Measurements from ENCODE around the gene PCSK4.

The PCSK4 gene

DNA sequence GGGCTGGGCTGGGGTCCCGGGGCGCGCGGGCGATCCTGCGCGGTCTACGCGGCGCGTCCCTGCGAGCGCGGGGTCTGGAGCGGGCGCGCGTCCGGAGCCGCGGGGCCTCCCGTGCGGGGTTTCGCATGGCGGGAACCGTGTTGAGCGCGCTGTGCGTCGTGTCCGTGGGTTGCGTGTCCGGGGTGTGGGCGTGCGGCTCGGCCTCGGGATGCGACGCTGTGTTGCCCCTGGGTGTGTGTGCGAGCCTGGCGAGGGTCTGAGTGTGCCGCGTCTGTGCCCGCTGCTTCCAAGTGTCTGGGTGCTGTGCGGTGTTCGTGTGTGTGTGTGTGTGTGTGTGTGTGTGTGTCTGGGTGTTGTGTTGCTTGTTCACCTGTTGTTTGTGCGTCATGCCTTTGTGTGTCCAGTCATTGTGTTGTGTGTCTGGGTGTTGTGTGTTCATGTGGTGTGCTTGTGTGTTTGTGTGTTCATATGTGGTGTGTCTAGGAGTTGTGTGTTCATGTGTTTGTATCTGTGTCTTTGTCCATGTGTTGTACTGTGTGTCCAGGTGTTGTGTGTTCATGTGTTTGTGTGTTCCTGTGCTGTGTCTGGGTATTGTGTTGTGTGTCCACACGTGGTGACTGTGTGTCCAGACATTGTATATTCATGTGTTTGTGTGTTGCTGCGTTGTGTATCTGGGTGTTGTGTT lies 34.3 kb upstream of the PCSK4 start:
- H3K4me1 ChIP-seq (ENCODE audit: control insufficient read depth, insufficient read depth, low read depth, low read length) = peaks cover 14% of the 10 kb centered on the region
- no peaks in the 10 kb centered on the region for H3K9me3 ChIP-seq (ENCODE audit: control insufficient read depth, low read length)
- WGBS = 29% methylated on average over 49 of the region's 49 CpGs
- peak overlapping the region in 1 of 2 experiments; percentile 4 for H3K4me3 ChIP-seq (ENCODE audit: insufficient read depth in 1 of 2, low read depth in 1 of 2, low read length in 2 of 2)
- H3K27ac ChIP-seq (ENCODE audit: low read length, poor library complexity, severe bottlenecking) = no peak overlapping the region
- no peak overlapping the region for H3K18ac ChIP-seq (ENCODE audit: low read depth in 1 of 2, low read length in 2 of 2)
- H2BK15ac ChIP-seq (ENCODE audit: low read depth, poor library complexity, severe bottlenecking) = peak overlapping the region; percentile 20
- H4K91ac ChIP-seq (ENCODE audit: low read length) = no peak overlapping the region
- no peak overlapping the region for H3K4ac ChIP-seq (ENCODE audit: low read depth in 1 of 2, low read length in 2 of 2)
- no peak for DNase-seq
- no peak overlapping the region for H3K4me2 ChIP-seq (ENCODE audit: low read length, poor library complexity, severe bottlenecking)
- no peak overlapping the region for H2BK12ac ChIP-seq (ENCODE audit: low read length in 2 of 2)
- no peak overlapping the region for H2BK120ac ChIP-seq (ENCODE audit: low read depth, low read length)
- H2AK5ac ChIP-seq (ENCODE audit: low read length, severe bottlenecking) = no peak overlapping the region
- no peaks in the 10 kb centered on the region for H3K79me1 ChIP-seq (replicated peaks; ENCODE audit: low read length, poor library complexity, severe bottlenecking)
- no peak overlapping the region for H2BK5ac ChIP-seq (ENCODE audit: low read depth, low read length, poor library complexity, severe bottlenecking)
- no peak overlapping the region for H4K8ac ChIP-seq (ENCODE audit: low read length)
- no peak overlapping the region for H2AFZ ChIP-seq (ENCODE audit: low read depth, low read length)
- H3K9ac ChIP-seq (ENCODE audit: low read length) = no peak overlapping the region
- peaks cover 0 to 6% of the 10 kb centered on the region in 2 experiments for H3K36me3 ChIP-seq (ENCODE audit: control insufficient read depth in 1 of 2, insufficient read depth in 2 of 2, low read depth in 1 of 2, low read length in 2 of 2)
- H3K14ac ChIP-seq (ENCODE audit: low read length in 2 of 2) = no peak overlapping the region
- H3K23ac ChIP-seq (ENCODE audit: low read length in 2 of 2) = peak overlapping the region in 1 of 2 experiments; percentile 34
- peaks cover 34 to 60% of the 10 kb centered on the region in 2 experiments for H3K27me3 ChIP-seq (ENCODE audit: control insufficient read depth in 1 of 2, insufficient read depth in 1 of 2, low read length in 2 of 2)

DNA sequence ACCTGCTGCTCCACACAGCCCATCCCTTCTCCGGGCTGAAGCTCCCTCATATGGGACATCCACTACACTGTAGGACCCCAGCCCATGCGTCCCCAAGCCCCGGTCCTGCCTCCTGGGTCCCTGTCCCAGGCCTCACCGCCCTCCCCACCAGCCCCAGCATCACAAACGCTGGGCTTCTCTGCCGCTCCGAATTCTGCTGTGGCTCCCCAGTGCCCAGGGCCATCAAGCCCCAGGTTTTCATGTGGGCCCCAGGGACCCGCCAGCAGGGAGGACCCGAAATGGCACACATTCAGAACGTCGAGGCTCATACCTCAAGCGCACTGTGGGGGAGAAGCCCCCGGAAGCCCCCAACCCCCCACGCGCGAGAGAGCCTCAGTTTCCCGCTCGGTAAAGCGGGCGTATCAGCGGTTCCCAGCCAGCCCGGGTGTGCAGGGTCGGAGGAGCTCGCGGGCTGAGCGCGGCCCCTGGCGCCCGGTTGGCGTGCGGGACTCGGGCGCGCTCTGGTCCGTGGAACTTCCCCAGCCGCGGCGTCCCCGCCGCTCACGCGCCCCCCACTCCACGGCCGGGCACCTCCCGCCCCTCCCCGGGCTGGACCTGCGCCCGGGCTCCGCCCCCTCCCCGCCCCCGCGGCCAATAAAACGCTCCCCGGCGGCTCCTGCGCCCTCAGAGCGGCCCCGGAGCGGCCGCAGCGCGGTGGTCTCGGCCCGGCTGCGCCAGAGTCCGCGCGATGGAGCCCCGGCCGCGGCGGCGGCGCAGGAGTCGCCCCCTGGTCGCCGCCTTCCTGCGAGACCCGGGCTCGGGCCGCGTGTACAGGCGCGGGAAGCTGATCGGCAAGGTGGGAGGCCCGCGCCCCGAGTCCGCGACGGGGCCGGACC lies 33.5 kb upstream of the PCSK4 start, which contains the start of gene PLK5:
PLK5 (plus strand) TSS at position 666 of the 875 bp plus-strand sequence. CDS start 2,920 bp downstream, outside the sequence.
- Histone ChIP-seq H3K23ac (ENCODE audit: low read length in 2 of 2) (peak within 1 kb of the TSS in 1 of 2 experiments; percentile 34), H3K4me3 (ENCODE audit: insufficient read depth in 1 of 2, low read depth in 1 of 2, low read length in 2 of 2) (peak within 1 kb of the TSS in 1 of 2 experiments; percentile 4), H3K4me1 (ENCODE audit: control insufficient read depth, insufficient read depth, low read depth, low read length) (peaks cover 14% of the 10 kb centered on the region), H4K91ac (ENCODE audit: low read length) (no peak within 1 kb of the TSS), H3K18ac (ENCODE audit: low read depth in 1 of 2, low read length in 2 of 2) (no peak within 1 kb of the TSS), H2BK120ac (ENCODE audit: low read depth, low read length) (no peak within 1 kb of the TSS), H2AK5ac (ENCODE audit: low read length, severe bottlenecking) (no peak within 1 kb of the TSS), H2BK12ac (ENCODE audit: low read length in 2 of 2) (no peak within 1 kb of the TSS), H3K4me2 (ENCODE audit: low read length, poor library complexity, severe bottlenecking) (peak within 1 kb of the TSS; percentile 32), H3K27ac (ENCODE audit: low read length, poor library complexity, severe bottlenecking) (no peak within 1 kb of the TSS), H2BK15ac (ENCODE audit: low read depth, poor library complexity, severe bottlenecking) (peak within 1 kb of the TSS; percentile 20), H4K8ac (ENCODE audit: low read length) (no peak within 1 kb of the TSS), H3K27me3 (ENCODE audit: control insufficient read depth in 1 of 2, insufficient read depth in 1 of 2, low read length in 2 of 2) (peaks cover 37 to 59% of the 10 kb centered on the region in 2 experiments), H2AFZ (ENCODE audit: low read depth, low read length) (no peak within 1 kb of the TSS), H3K14ac (ENCODE audit: low read length in 2 of 2) (peak within 1 kb of the TSS in 1 of 2 experiments; percentile 35), H3K9me3 (ENCODE audit: control insufficient read depth, low read length) (no peaks in the 10 kb centered on the region), H3K36me3 (ENCODE audit: control insufficient read depth in 1 of 2, insufficient read depth in 2 of 2, low read depth in 1 of 2, low read length in 2 of 2) (peaks cover 0 to 6% of the 10 kb centered on the region in 2 experiments), H3K9ac (ENCODE audit: low read length) (no peak within 1 kb of the TSS), H2BK5ac (ENCODE audit: low read depth, low read length, poor library complexity, severe bottlenecking) (no peak within 1 kb of the TSS), H3K4ac (ENCODE audit: low read depth in 1 of 2, low read length in 2 of 2) (no peak within 1 kb of the TSS), H3K79me1 (replicated peaks; ENCODE audit: low read length, poor library complexity, severe bottlenecking) (no peaks in the 10 kb centered on the region)
- WGBS = 16% methylated on average over 64 of the region's 92 CpGs
- DNase-seq = no peak

DNA sequence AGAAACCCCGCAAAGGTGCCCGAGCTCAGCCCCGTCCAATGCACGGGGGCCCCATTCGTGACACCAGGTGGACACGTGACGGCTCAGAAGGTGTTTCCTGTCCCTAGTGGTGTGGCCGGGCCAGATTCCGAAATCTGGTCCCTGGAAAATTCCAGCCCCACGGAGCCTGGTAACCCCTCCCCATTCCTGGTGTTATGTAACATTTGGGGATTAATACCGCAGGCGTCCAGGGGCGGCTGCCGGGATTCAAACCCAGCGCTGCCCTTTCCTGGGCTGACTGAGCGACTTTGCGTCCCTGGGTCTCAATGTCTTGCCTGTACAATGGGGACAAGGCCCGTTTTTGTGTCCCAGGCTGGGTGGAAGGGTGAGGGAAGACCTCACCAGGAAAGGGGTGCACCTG lies 32.7 kb upstream of the PCSK4 start:
- peaks cover 41 to 65% of the 10 kb centered on the region in 2 experiments for H3K27me3 ChIP-seq (ENCODE audit: control insufficient read depth in 1 of 2, insufficient read depth in 1 of 2, low read length in 2 of 2)
- H3K4me1 ChIP-seq (ENCODE audit: control insufficient read depth, insufficient read depth, low read depth, low read length) = peaks cover 14% of the 10 kb centered on the region
- H3K4me3 ChIP-seq (ENCODE audit: insufficient read depth in 1 of 2, low read depth in 1 of 2, low read length in 2 of 2) = no peak overlapping the region
- no peak overlapping the region for H3K4ac ChIP-seq (ENCODE audit: low read depth in 1 of 2, low read length in 2 of 2)
- H3K18ac ChIP-seq (ENCODE audit: low read depth in 1 of 2, low read length in 2 of 2) = no peak overlapping the region
- H2AK5ac ChIP-seq (ENCODE audit: low read length, severe bottlenecking) = no peak overlapping the region
- H2BK15ac ChIP-seq (ENCODE audit: low read depth, poor library complexity, severe bottlenecking) = no peak overlapping the region
- no peak overlapping the region for H3K14ac ChIP-seq (ENCODE audit: low read length in 2 of 2)
- DNase-seq = no peak
- H3K36me3 ChIP-seq (ENCODE audit: control insufficient read depth in 1 of 2, insufficient read depth in 2 of 2, low read depth in 1 of 2, low read length in 2 of 2) = peaks cover 0 to 6% of the 10 kb centered on the region in 2 experiments
- H2BK5ac ChIP-seq (ENCODE audit: low read depth, low read length, poor library complexity, severe bottlenecking) = no peak overlapping the region
- H4K91ac ChIP-seq (ENCODE audit: low read length) = no peak overlapping the region
- no peak overlapping the region for H2BK12ac ChIP-seq (ENCODE audit: low read length in 2 of 2)
- H3K23ac ChIP-seq (ENCODE audit: low read length in 2 of 2) = no peak overlapping the region
- no peak overlapping the region for H2BK120ac ChIP-seq (ENCODE audit: low read depth, low read length)
- no peak overlapping the region for H2AFZ ChIP-seq (ENCODE audit: low read depth, low read length)
- no peak overlapping the region for H3K27ac ChIP-seq (ENCODE audit: low read length, poor library complexity, severe bottlenecking)
- H4K8ac ChIP-seq (ENCODE audit: low read length) = no peak overlapping the region
- H3K9ac ChIP-seq (ENCODE audit: low read length) = no peak overlapping the region
- no peaks in the 10 kb centered on the region for H3K79me1 ChIP-seq (replicated peaks; ENCODE audit: low read length, poor library complexity, severe bottlenecking)
- H3K9me3 ChIP-seq (ENCODE audit: control insufficient read depth, low read length) = no peaks in the 10 kb centered on the region
- 77% methylated on average over 18 of the region's 18 CpGs for WGBS
- no peak overlapping the region for H3K4me2 ChIP-seq (ENCODE audit: low read length, poor library complexity, severe bottlenecking)

DNA sequence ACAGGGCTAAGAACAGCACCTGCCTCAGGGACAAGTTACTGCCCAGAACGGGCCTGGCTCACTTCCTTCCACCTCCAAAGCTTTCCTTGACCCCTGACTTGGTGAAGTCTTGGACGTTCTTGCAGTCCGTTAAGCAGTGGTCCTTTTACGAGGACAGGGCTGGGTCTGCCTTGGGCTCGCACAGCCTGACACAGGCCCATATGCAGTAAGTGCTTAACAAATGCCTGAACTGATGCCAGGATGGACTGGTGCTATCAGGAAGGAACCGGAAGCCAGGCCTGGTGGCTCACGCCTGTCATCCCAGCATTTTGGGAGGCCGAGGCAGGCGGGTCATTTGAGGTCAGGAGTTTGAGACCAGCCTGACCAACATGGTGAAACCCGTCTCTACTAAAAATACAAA lies 31.9 kb upstream of the PCSK4 start:
- no peak for DNase-seq
- Histone ChIP-seq H3K4me3 (ENCODE audit: insufficient read depth in 1 of 2, low read depth in 1 of 2, low read length in 2 of 2) (peak overlapping the region in 1 of 2 experiments; percentile 35), H3K27me3 (ENCODE audit: control insufficient read depth in 1 of 2, insufficient read depth in 1 of 2, low read length in 2 of 2) (peaks cover 41 to 66% of the 10 kb centered on the region in 2 experiments), H2BK5ac (ENCODE audit: low read depth, low read length, poor library complexity, severe bottlenecking) (no peak overlapping the region), H2BK120ac (ENCODE audit: low read depth, low read length) (no peak overlapping the region), H3K4me1 (ENCODE audit: control insufficient read depth, insufficient read depth, low read depth, low read length) (peaks cover 14% of the 10 kb centered on the region), H3K9ac (ENCODE audit: low read length) (no peak overlapping the region), H4K91ac (ENCODE audit: low read length) (no peak overlapping the region), H3K18ac (ENCODE audit: low read depth in 1 of 2, low read length in 2 of 2) (no peak overlapping the region), H3K79me1 (replicated peaks; ENCODE audit: low read length, poor library complexity, severe bottlenecking) (no peaks in the 10 kb centered on the region), H3K9me3 (ENCODE audit: control insufficient read depth, low read length) (no peaks in the 10 kb centered on the region), H3K14ac (ENCODE audit: low read length in 2 of 2) (no peak overlapping the region), H3K36me3 (ENCODE audit: control insufficient read depth in 1 of 2, insufficient read depth in 2 of 2, low read depth in 1 of 2, low read length in 2 of 2) (peaks cover 0 to 6% of the 10 kb centered on the region in 2 experiments), H2AFZ (ENCODE audit: low read depth, low read length) (no peak overlapping the region), H4K8ac (ENCODE audit: low read length) (no peak overlapping the region), H2BK12ac (ENCODE audit: low read length in 2 of 2) (no peak overlapping the region), H3K4me2 (ENCODE audit: low read length, poor library complexity, severe bottlenecking) (no peak overlapping the region), H3K4ac (ENCODE audit: low read depth in 1 of 2, low read length in 2 of 2) (no peak overlapping the region), H2AK5ac (ENCODE audit: low read length, severe bottlenecking) (no peak overlapping the region), H3K23ac (ENCODE audit: low read length in 2 of 2) (no peak overlapping the region), H3K27ac (ENCODE audit: low read length, poor library complexity, severe bottlenecking) (no peak overlapping the region), H2BK15ac (ENCODE audit: low read depth, poor library complexity, severe bottlenecking) (no peak overlapping the region)
- WGBS = 64% methylated on average over 7 of the region's 10 CpGs

All from mesenchymal stem cell (in vitro differentiated cells and primary cell).